Measurements from ENCODE around the gene EIF3F. TPM values are rescaled to one million over a fixed set of nuclear protein-coding genes. Genes with fewer than 3 reads are reported as not detected.
A peak's percentile ranks its signal among the peaks of the same experiment; 100 is the strongest.

EIF3F gene
- polyA plus RNA-seq (2013, experiment 1 of 2) = 498 TPM
- 521 TPM for polyA plus RNA-seq (2013, experiment 2 of 2)

DNA sequence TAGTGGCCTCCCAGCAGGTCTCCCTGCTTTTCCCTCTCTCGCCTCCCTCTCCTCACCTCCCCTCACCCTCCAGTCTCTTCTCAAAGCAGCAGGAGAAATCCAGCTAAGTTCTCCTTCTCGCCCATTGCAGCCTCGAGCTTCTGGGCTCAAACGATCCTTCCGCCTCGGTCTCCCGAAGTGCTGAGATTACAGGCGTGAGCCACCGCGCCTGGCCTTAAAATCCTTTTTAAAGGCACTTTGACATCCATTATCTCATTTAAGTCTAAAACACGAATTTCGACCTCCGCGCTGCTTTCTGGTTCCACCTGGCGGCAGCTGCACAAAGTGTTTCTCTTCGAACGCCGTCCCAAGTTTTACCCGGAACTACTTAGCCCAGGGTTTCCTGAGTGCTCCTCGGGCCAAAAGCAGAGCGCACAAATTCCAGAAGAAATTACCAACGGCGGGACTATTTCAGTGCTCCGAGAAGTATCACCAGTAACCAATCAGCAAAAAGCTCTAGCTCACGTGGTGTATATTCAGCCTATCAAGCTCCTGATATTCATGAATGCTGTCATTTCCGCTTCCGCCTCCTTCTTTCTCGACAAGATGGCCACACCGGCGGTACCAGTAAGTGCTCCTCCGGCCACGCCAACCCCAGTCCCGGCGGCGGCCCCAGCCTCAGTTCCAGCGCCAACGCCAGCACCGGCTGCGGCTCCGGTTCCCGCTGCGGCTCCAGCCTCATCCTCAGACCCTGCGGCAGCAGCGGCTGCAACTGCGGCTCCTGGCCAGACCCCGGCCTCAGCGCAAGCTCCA lies at the start of gene EIF3F:
Gene EIF3F, plus strand, starts transcription at position 570 of the 792 bp plus-strand sequence. Its CDS starts 16 bp downstream, at position 586.
- Histone ChIP-seq H2BK120ac (ENCODE audit: low read depth, low read length) (no peak within 1 kb of the TSS), H2AK5ac (ENCODE audit: low read length) (no peak within 1 kb of the TSS), H3K4ac (ENCODE audit: low read depth, low read length) (peak within 1 kb of the TSS; percentile 95), H3K36me3 (ENCODE audit: control insufficient read depth, insufficient read depth, low read length) (peaks cover 5% of the 10 kb centered on the region), H3K18ac (ENCODE audit: low read length) (peak within 1 kb of the TSS; percentile 96), H4K8ac (ENCODE audit: low read depth, low read length) (no peak within 1 kb of the TSS), H3K4me2 (ENCODE audit: low read length) (peak within 1 kb of the TSS; percentile 78), H3K23ac (ENCODE audit: low read length) (peak within 1 kb of the TSS; percentile 59), H3K56ac (ENCODE audit: low read length) (peak within 1 kb of the TSS; percentile 94), H3K9ac (ENCODE audit: low read length) (peak within 1 kb of the TSS; percentile 75), H3K4me1 (ENCODE audit: control insufficient read depth, low read depth, low read length) (peaks cover 8% of the 10 kb centered on the region), H2BK15ac (replicated peaks; ENCODE audit: low read depth) (no peak within 1 kb of the TSS), H3K79me2 (ENCODE audit: control insufficient read depth, insufficient read depth, low read length) (peaks cover 28% of the 10 kb centered on the region), H3K4me3 (ENCODE audit: low read length) (peak within 1 kb of the TSS; percentile 48), H3K79me1 (ENCODE audit: low read length) (peaks cover 16% of the 10 kb centered on the region), H2BK5ac (ENCODE audit: low read length) (peak within 1 kb of the TSS; percentile 90), H4K5ac (ENCODE audit: low read length) (peak within 1 kb of the TSS; percentile 47), H3K27me3 (ENCODE audit: insufficient read depth, low read length, poor library complexity) (no peaks in the 10 kb centered on the region), H3K27ac (ENCODE audit: low read depth, low read length) (peak within 1 kb of the TSS; percentile 91)
- no CpG with 5 or more reads among the region's 47 CpGs for WGBS (ENCODE audit: extremely low coverage, insufficient coverage, low lambda C conversion rate)
- peak; percentile 100 for DNase-seq

DNA sequence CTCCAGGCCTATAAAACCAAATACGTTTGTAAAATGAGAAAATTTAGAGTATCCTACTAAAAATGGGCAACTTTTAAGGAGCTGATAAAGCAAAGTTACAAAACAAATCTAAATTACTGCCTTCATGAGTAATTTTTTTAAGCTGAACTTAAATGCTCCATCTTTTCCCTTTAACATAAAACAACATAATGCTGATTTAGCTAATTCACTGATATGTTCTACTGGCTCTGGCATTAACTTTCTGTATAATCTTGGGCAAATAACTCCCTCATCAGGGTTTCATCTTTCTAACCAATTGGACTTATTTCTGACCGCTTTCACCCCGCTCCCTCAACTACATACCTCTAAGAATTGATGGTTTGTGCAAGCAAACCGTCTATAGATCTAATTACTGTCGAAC lies 46.0 kb upstream of the EIF3F start:
- H3K36me3 ChIP-seq (ENCODE audit: control insufficient read depth, insufficient read depth, low read length) = no peaks in the 10 kb centered on the region
- H4K8ac ChIP-seq (ENCODE audit: low read depth, low read length) = no peak overlapping the region
- no peak overlapping the region for H3K4me3 ChIP-seq (ENCODE audit: low read length)
- H2BK15ac ChIP-seq (replicated peaks; ENCODE audit: low read depth) = no peak overlapping the region
- DNase-seq = no peak
- no peak overlapping the region for H3K9ac ChIP-seq (ENCODE audit: low read length)
- no peak overlapping the region for H3K4ac ChIP-seq (ENCODE audit: low read depth, low read length)
- H3K4me2 ChIP-seq (ENCODE audit: low read length) = no peak overlapping the region
- H2BK120ac ChIP-seq (ENCODE audit: low read depth, low read length) = no peak overlapping the region
- no peaks in the 10 kb centered on the region for H3K79me2 ChIP-seq (ENCODE audit: control insufficient read depth, insufficient read depth, low read length)
- no CpG with 5 or more reads among the region's 5 CpGs for WGBS (ENCODE audit: extremely low coverage, insufficient coverage, low lambda C conversion rate)
- no peaks in the 10 kb centered on the region for H3K79me1 ChIP-seq (ENCODE audit: low read length)
- H3K27me3 ChIP-seq (ENCODE audit: insufficient read depth, low read length, poor library complexity) = no peaks in the 10 kb centered on the region
- H3K23ac ChIP-seq (ENCODE audit: low read length) = no peak overlapping the region
- H2BK5ac ChIP-seq (ENCODE audit: low read length) = no peak overlapping the region
- H4K5ac ChIP-seq (ENCODE audit: low read length) = no peak overlapping the region
- no peak overlapping the region for H3K56ac ChIP-seq (ENCODE audit: low read length)
- no peak overlapping the region for H3K27ac ChIP-seq (ENCODE audit: low read depth, low read length)
- H3K18ac ChIP-seq (ENCODE audit: low read length) = no peak overlapping the region
- no peak overlapping the region for H2AK5ac ChIP-seq (ENCODE audit: low read length)
- H3K4me1 ChIP-seq (ENCODE audit: control insufficient read depth, low read depth, low read length) = no peaks in the 10 kb centered on the region

GRCh38 chr11:7941608-7942007 lies 45.5 kb upstream of the EIF3F start, which contains the start of gene OR10A3:
TSS of gene OR10A3 (minus strand) at chr11:7941708. CDS start at chr11:7939520, 2,188 bp downstream.
- H3K23ac ChIP-seq (ENCODE audit: low read length) = no peak within 1 kb of the TSS
- no peaks in the 10 kb centered on the region for H3K27me3 ChIP-seq (ENCODE audit: insufficient read depth, low read length, poor library complexity)
- H3K9ac ChIP-seq (ENCODE audit: low read length) = no peak within 1 kb of the TSS
- H3K18ac ChIP-seq (ENCODE audit: low read length) = no peak within 1 kb of the TSS
- no peak within 1 kb of the TSS for H3K4me2 ChIP-seq (ENCODE audit: low read length)
- no peak within 1 kb of the TSS for H3K27ac ChIP-seq (ENCODE audit: low read depth, low read length)
- H4K5ac ChIP-seq (ENCODE audit: low read length) = no peak within 1 kb of the TSS
- H3K4ac ChIP-seq (ENCODE audit: low read depth, low read length) = no peak within 1 kb of the TSS
- WGBS (ENCODE audit: extremely low coverage, insufficient coverage, low lambda C conversion rate) = no CpG with 5 or more reads among the region's 2 CpGs
- no peak for DNase-seq
- H3K36me3 ChIP-seq (ENCODE audit: control insufficient read depth, insufficient read depth, low read length) = no peaks in the 10 kb centered on the region
- no peaks in the 10 kb centered on the region for H3K79me1 ChIP-seq (ENCODE audit: low read length)
- no peak within 1 kb of the TSS for H4K8ac ChIP-seq (ENCODE audit: low read depth, low read length)
- H2BK5ac ChIP-seq (ENCODE audit: low read length) = no peak within 1 kb of the TSS
- H3K79me2 ChIP-seq (ENCODE audit: control insufficient read depth, insufficient read depth, low read length) = no peaks in the 10 kb centered on the region
- no peak within 1 kb of the TSS for H2BK120ac ChIP-seq (ENCODE audit: low read depth, low read length)
- no peak within 1 kb of the TSS for H3K4me3 ChIP-seq (ENCODE audit: low read length)
- H2AK5ac ChIP-seq (ENCODE audit: low read length) = no peak within 1 kb of the TSS
- H3K56ac ChIP-seq (ENCODE audit: low read length) = no peak within 1 kb of the TSS
- no peaks in the 10 kb centered on the region for H3K4me1 ChIP-seq (ENCODE audit: control insufficient read depth, low read depth, low read length)
- H2BK15ac ChIP-seq (replicated peaks; ENCODE audit: low read depth) = no peak within 1 kb of the TSS

GRCh38 chr11:7944123-7944522 lies 43.0 kb upstream of the EIF3F start:
- Histone ChIP-seq H2BK120ac (ENCODE audit: low read depth, low read length) (no peak overlapping the region), H3K4me2 (ENCODE audit: low read length) (no peak overlapping the region), H3K79me1 (ENCODE audit: low read length) (no peaks in the 10 kb centered on the region), H2BK5ac (ENCODE audit: low read length) (no peak overlapping the region), H2AK5ac (ENCODE audit: low read length) (no peak overlapping the region), H3K79me2 (ENCODE audit: control insufficient read depth, insufficient read depth, low read length) (no peaks in the 10 kb centered on the region), H4K5ac (ENCODE audit: low read length) (no peak overlapping the region), H3K27ac (ENCODE audit: low read depth, low read length) (no peak overlapping the region), H3K56ac (ENCODE audit: low read length) (no peak overlapping the region), H3K4me1 (ENCODE audit: control insufficient read depth, low read depth, low read length) (no peaks in the 10 kb centered on the region), H3K36me3 (ENCODE audit: control insufficient read depth, insufficient read depth, low read length) (no peaks in the 10 kb centered on the region), H4K8ac (ENCODE audit: low read depth, low read length) (no peak overlapping the region), H3K4ac (ENCODE audit: low read depth, low read length) (no peak overlapping the region), H3K18ac (ENCODE audit: low read length) (no peak overlapping the region), H3K23ac (ENCODE audit: low read length) (no peak overlapping the region), H3K27me3 (ENCODE audit: insufficient read depth, low read length, poor library complexity) (no peaks in the 10 kb centered on the region), H2BK15ac (replicated peaks; ENCODE audit: low read depth) (no peak overlapping the region), H3K4me3 (ENCODE audit: low read length) (no peak overlapping the region), H3K9ac (ENCODE audit: low read length) (no peak overlapping the region)
- no CpG with 5 or more reads among the region's 2 CpGs for WGBS (ENCODE audit: extremely low coverage, insufficient coverage, low lambda C conversion rate)
- no peak for DNase-seq

GRCh38 chr11:7949934-7950333 lies 37.2 kb upstream of the EIF3F start:
- no peaks in the 10 kb centered on the region for H3K36me3 ChIP-seq (ENCODE audit: control insufficient read depth, insufficient read depth, low read length)
- H2BK15ac ChIP-seq (replicated peaks; ENCODE audit: low read depth) = no peak overlapping the region
- no peak overlapping the region for H4K5ac ChIP-seq (ENCODE audit: low read length)
- H3K23ac ChIP-seq (ENCODE audit: low read length) = no peak overlapping the region
- WGBS (ENCODE audit: extremely low coverage, insufficient coverage, low lambda C conversion rate) = no CpG with 5 or more reads among the region's 1 CpG
- no peak overlapping the region for H2AK5ac ChIP-seq (ENCODE audit: low read length)
- H4K8ac ChIP-seq (ENCODE audit: low read depth, low read length) = no peak overlapping the region
- H3K27me3 ChIP-seq (ENCODE audit: insufficient read depth, low read length, poor library complexity) = no peaks in the 10 kb centered on the region
- H3K56ac ChIP-seq (ENCODE audit: low read length) = no peak overlapping the region
- no peak overlapping the region for H3K27ac ChIP-seq (ENCODE audit: low read depth, low read length)
- no peaks in the 10 kb centered on the region for H3K4me1 ChIP-seq (ENCODE audit: control insufficient read depth, low read depth, low read length)
- H3K4me3 ChIP-seq (ENCODE audit: low read length) = no peak overlapping the region
- H3K79me1 ChIP-seq (ENCODE audit: low read length) = no peaks in the 10 kb centered on the region
- H2BK5ac ChIP-seq (ENCODE audit: low read length) = no peak overlapping the region
- H3K9ac ChIP-seq (ENCODE audit: low read length) = no peak overlapping the region
- H2BK120ac ChIP-seq (ENCODE audit: low read depth, low read length) = no peak overlapping the region
- H3K4ac ChIP-seq (ENCODE audit: low read depth, low read length) = no peak overlapping the region
- no peak overlapping the region for H3K4me2 ChIP-seq (ENCODE audit: low read length)
- H3K79me2 ChIP-seq (ENCODE audit: control insufficient read depth, insufficient read depth, low read length) = no peaks in the 10 kb centered on the region
- no peak for DNase-seq
- H3K18ac ChIP-seq (ENCODE audit: low read length) = no peak overlapping the region

Measured in mesendoderm (in vitro differentiated cells).